Measurements from ENCODE around the gene PTPN14.

PTPN14 gene

DNA sequence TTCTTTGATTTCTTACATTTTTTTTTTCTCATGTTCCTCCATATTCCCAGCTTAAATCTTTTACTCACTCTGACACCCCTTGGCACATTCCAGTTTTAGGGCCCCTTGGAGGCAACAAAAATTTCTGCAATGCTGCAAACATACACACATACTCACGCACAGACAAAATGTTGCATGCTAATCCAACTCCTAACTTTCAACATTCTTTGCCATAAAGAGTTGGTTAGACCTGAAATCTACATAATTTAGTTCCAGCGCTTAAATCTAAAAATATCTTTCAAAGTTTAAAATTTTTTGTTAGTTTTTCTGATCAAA is 103.9 kb downstream of the PTPN14 start:
- TF ChIP-seq, protein P1, sequence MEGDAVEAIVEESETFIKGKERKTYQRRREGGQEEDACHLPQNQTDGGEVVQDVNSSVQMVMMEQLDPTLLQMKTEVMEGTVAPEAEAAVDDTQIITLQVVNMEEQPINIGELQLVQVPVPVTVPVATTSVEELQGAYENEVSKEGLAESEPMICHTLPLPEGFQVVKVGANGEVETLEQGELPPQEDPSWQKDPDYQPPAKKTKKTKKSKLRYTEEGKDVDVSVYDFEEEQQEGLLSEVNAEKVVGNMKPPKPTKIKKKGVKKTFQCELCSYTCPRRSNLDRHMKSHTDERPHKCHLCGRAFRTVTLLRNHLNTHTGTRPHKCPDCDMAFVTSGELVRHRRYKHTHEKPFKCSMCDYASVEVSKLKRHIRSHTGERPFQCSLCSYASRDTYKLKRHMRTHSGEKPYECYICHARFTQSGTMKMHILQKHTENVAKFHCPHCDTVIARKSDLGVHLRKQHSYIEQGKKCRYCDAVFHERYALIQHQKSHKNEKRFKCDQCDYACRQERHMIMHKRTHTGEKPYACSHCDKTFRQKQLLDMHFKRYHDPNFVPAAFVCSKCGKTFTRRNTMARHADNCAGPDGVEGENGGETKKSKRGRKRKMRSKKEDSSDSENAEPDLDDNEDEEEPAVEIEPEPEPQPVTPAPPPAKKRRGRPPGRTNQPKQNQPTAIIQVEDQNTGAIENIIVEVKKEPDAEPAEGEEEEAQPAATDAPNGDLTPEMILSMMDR (IDR thresholded peaks at IDR 0.05; ENCODE audit: low read depth, low read length): no peak
- no peak for DNase-seq (ENCODE audit: extremely low read depth, low read depth)

DNA sequence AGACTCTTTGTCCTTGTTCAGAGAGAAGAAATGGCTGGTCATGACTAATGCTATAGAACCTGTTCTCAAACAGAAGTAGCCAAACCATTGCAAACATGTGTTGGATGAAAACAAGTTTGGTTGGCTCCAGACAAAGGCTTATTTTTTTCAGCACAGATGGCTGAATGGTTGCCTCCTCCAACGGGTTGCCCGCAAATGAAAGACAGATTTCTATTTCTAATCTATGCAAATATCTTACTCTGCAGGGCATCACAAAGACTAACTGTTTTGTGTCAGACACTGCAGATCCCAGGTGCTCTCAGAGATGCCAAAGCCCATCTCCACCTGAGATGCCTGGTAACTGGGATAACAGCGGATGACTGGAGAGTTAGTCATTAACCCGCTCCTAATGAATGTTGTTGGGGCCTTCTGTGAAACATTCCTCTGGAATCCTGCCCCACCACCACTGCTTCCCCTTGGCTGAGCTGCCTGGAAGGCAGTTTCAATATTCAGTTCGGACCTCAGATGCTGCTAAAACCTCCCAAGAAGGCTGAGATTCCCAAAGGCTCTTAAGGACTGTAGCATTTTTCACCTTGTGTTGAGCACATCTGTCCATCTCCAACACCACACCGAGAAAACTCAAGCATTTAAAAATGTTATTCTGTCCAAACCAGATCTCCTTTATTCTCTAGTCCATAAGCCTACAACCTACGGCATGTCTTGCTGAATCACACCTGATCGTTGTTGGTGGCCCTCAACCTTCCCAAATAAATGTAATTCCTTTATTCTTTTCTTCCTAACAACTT is 104.4 kb downstream of the PTPN14 start:
- peak; percentile 46 for DNase-seq (ENCODE audit: extremely low read depth, low read depth)
- TF ChIP-seq, protein P1 (IDR thresholded peaks at IDR 0.05; ENCODE audit: low read depth, low read length): no peak

DNA sequence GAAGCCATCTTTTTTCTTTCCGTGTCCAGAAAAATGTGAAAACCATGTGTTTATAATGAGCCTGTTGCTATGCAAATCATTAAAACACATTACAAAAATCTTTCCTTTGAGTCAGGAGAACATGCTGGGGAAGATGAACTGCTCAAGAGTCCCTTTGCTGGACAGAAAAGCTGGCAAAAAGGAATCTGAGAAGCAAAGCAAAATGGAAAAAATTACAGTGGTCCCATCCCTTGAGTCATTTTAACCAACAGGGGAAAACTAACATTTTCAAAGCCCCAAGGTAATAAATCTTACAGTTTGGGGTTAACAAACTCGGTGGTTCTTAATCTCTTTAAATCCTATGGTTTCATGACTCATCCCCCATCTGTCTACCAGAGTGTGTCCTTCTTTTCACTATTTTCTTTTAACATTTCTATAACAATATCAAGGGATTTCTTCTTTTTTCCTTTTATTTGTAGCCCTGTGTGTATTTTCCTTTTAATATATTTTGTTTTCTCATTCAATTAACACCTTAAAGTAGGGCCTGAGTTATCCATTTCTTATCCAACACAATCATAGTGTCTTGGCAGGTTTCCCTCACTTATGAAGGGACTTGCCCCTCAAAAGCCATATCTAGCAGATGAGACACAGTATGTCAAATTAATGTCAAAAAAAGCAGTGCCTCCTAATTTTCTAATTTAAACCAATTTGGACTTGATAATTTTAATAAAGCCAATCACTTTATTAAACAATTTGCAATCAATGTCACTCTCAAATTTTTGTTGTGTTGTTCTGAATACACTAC is 105.4 kb downstream of the PTPN14 start:
- peak; percentile 27 for DNase-seq (ENCODE audit: extremely low read depth, low read depth)
- TF ChIP-seq, protein P1 (IDR thresholded peaks at IDR 0.05; ENCODE audit: low read depth, low read length): no peak

DNA sequence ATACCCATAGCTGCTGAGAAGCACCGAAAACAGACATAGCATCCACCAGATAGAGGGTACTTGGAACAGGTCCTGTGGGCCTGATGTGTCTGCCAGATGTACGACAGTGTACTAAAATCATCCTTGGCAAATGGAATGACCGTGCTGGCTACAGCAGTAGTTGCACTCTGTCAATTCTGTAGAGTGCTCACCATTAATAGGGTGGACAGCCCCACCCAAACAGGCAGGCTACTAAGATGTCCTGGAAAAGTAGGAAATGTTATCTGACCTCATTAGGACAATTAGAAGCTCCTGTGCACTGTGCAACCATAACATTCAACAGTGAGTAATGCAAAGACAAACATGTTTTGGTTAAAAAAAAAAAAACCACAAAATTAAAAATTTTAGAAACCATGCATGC is 106.2 kb downstream of the PTPN14 start:
- TF ChIP-seq, protein P1 (IDR thresholded peaks at IDR 0.05; ENCODE audit: low read depth, low read length): no peak
- no peak for DNase-seq (ENCODE audit: extremely low read depth, low read depth)

DNA sequence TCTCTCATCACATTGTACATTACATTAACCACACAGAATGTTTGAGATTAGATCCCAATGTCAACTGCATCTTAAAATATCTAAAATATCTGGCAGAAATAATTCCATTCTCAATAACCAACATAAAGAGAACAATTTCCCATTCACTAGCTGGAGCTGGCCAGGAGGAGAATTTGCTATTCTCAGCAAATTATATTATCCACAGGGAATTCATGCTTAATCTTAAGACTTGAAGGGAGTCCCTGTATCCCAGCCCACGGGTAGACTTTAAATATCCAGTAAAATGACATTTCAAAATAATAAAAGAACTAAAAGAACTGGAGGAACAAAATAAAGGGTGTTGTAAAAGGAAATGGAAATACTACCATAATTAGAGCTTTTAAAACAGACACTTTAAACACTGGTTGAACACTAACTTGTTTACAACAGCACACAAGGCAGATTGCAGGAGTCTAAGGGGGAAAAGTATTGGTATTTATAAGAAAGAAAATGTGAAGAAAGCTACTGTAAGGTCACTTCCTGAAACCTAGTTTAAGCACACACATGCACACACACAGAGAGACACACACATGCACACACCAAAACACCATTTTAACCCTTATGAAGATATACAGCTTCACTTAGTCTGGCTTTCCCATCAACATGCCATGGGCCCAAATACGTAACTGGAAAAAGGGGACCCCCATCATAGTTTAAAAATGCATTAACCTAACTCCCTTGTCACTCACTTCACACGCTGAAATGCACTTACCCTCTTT is 107.0 kb downstream of the PTPN14 start:
- TF ChIP-seq, protein P1 (IDR thresholded peaks at IDR 0.05; ENCODE audit: low read depth, low read length): no peak
- DNase-seq (ENCODE audit: extremely low read depth, low read depth): no peak

DNA sequence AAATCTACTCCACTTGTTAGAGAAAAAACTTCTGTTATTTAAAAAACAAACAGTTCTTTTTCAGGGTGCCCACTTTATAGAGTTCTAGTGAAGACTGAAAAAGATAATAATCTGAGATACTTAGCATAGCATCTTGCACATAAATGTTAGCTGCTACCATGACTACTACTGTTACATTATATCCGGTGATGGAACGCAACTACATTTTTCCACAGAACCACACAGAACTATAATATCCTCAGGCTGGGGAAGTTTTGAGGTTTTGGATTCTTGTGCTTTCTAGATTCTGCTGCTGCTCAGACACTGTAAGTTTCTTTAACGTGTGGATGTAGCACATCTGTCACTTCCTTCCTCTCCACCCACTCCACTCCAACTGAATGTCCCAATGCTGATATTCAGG is 110.3 kb downstream of the PTPN14 start:
- DNase-seq (ENCODE audit: extremely low read depth, low read depth): no peak
- TF ChIP-seq, protein P1 (IDR thresholded peaks at IDR 0.05; ENCODE audit: low read depth, low read length): no peak

All from AG09319 (cell line).